GM23338 (cell line): ENCODE data around the gene DMRT2. TPM values are rescaled to one million over a fixed set of nuclear protein-coding genes. Genes with fewer than 3 reads are reported as not detected.
A peak's percentile ranks its signal among the peaks of the same experiment; 100 is the strongest.

Experiments
- ATAC-seq: fragments of 200-7000 bp; cut with Tn5 transposase; 3 replicates; pipeline ENCODE4 v1.9.1; 2020
- DNase-seq: peaks from one replicate; pipeline ENCODE4 v3.0.0-alpha.2; 2015; ENCODE audit warnings: low spot score
- H2AFZ ChIP-seq: fragments of 200-600 bp; sonication (generic); 2 replicates; pipeline ENCODE4 v1.8.0; 2016; ENCODE audit warnings: antibody characterized with exemption, mild to moderate bottlenecking, moderate library complexity
- H3F3A ChIP-seq: fragments of 200-600 bp; sonication (generic); replicated peaks from 2 replicates; pipeline ENCODE4 v1.8.0; 2017; ENCODE audit warnings: antibody characterized with exemption, mixed run types, low read depth
- H3K27ac ChIP-seq: fragments of 200-600 bp; sonication (generic); 2 replicates; pipeline ENCODE4 v1.6.1; 2016; ENCODE audit warnings: low read depth
- H3K27me3 ChIP-seq: fragments of 200-600 bp; sonication (generic); 2 replicates; pipeline ENCODE4 v1.8.0; 2016; ENCODE audit warnings: mild to moderate bottlenecking, mixed run types, moderate library complexity; ENCODE audit not compliant: insufficient read depth
- H3K36me3 ChIP-seq: fragments of 200-600 bp; sonication (generic); 2 replicates; pipeline ENCODE4 v1.8.0; 2016; ENCODE audit warnings: mild to moderate bottlenecking; ENCODE audit not compliant: insufficient read depth
- H3K4me1 ChIP-seq: fragments of 200-600 bp; sonication (generic); 2 replicates; pipeline ENCODE4 v1.8.0; 2016; ENCODE audit warnings: mild to moderate bottlenecking, moderate library complexity; ENCODE audit not compliant: insufficient read depth
- H3K4me2 ChIP-seq: fragments of 200-600 bp; sonication (generic); 2 replicates; pipeline ENCODE4 v1.7.1; 2017; ENCODE audit warnings: mixed run types
- H3K4me3 ChIP-seq: fragments of 200-600 bp; sonication (generic); 2 replicates; pipeline ENCODE4 v1.6.1; 2016; ENCODE audit warnings: mixed run types
- H3K79me2 ChIP-seq: fragments of 200-600 bp; sonication (generic); replicated peaks from 2 replicates; pipeline ENCODE4 v1.8.0; 2017; ENCODE audit warnings: mild to moderate bottlenecking; ENCODE audit not compliant: insufficient read depth
- H3K9me2 ChIP-seq: fragments of 200-600 bp; sonication (generic); 2 replicates; pipeline ENCODE4 v1.8.0; 2017; ENCODE audit not compliant: insufficient read depth
- H4K20me1 ChIP-seq: fragments of 200-600 bp; sonication (generic); replicated peaks from 2 replicates; pipeline ENCODE4 v1.8.0; 2017; ENCODE audit warnings: mild to moderate bottlenecking; ENCODE audit not compliant: insufficient read depth
- H3K27ac Mint-ChIP-seq: 2 replicates; pipeline ENCODE4 v1.8.0; 2020; ENCODE audit warnings: inconsistent platforms, mild to moderate bottlenecking, moderate library complexity, mixed read lengths
- H3K27me3 Mint-ChIP-seq: 3 replicates; pipeline ENCODE4 v1.8.0; 2022; ENCODE audit warnings: low read depth, mild to moderate bottlenecking, moderate library complexity, mixed read lengths, inconsistent platforms; ENCODE audit not compliant: insufficient read depth, poor library complexity
- H3K36me3 Mint-ChIP-seq: 3 replicates; pipeline ENCODE4 v1.8.0; 2021; ENCODE audit warnings: low read depth, mild to moderate bottlenecking, inconsistent platforms, moderate library complexity, mixed read lengths
- H3K4me1 Mint-ChIP-seq: 3 replicates; pipeline ENCODE4 v1.8.0; 2020; ENCODE audit warnings: mild to moderate bottlenecking, inconsistent platforms, mixed read lengths
- H3K4me3 Mint-ChIP-seq: 3 replicates; pipeline ENCODE4 v1.8.0; 2021; ENCODE audit warnings: moderate library complexity, mild to moderate bottlenecking, inconsistent platforms, mixed read lengths
- H3K9me3 Mint-ChIP-seq: 3 replicates; pipeline ENCODE4 v1.8.0; 2020; ENCODE audit warnings: moderate library complexity, mild to moderate bottlenecking, inconsistent platforms, mixed read lengths
- ETS1 ChIP-seq: IDR thresholded peaks from 2 replicates; pipeline ENCODE4 v1.6.1; 2016; ENCODE audit warnings: antibody characterized with exemption
- EZH2 ChIP-seq: fragments of 200-600 bp; sonication (generic); IDR thresholded peaks from one replicate; pipeline ENCODE4 v1.8.0; 2017; ENCODE audit warnings: antibody characterized with exemption, mild to moderate bottlenecking, low read depth; ENCODE audit not compliant: unreplicated experiment
- EZH2phosphoT487 ChIP-seq: fragments of 200-600 bp; sonication (generic); IDR thresholded peaks from one replicate; pipeline ENCODE4 v1.8.1; 2018; ENCODE audit warnings: antibody characterized with exemption; ENCODE audit not compliant: unreplicated experiment
- JUNB ChIP-seq: IDR thresholded peaks from one replicate; pipeline ENCODE4 v1.6.1; 2016; ENCODE audit warnings: antibody characterized with exemption; ENCODE audit not compliant: unreplicated experiment
- REST ChIP-seq: IDR thresholded peaks from one replicate; pipeline ENCODE4 v1.6.1; 2018; ENCODE audit warnings: antibody characterized with exemption; ENCODE audit not compliant: unreplicated experiment
- STAT1 ChIP-seq: IDR thresholded peaks from one replicate; pipeline ENCODE4 v1.6.1; 2016; ENCODE audit warnings: antibody characterized with exemption; ENCODE audit not compliant: unreplicated experiment
- ZNF114 ChIP-seq: fragments of 250-450 bp; sonication (Bioruptor Pico); IDR thresholded peaks from 2 replicates; pipeline ENCODE4 v1.5.0; 2020; ENCODE audit warnings: mild to moderate bottlenecking, moderate library complexity
- ZNF331 ChIP-seq: fragments of 250-450 bp; sonication (Bioruptor Pico); IDR thresholded peaks from 2 replicates; pipeline ENCODE4 v1.5.0; 2020; ENCODE audit warnings: low read depth, mild to moderate bottlenecking, moderate library complexity
- polyA plus RNA-seq: library from polyadenylated mRNA; unstranded; fragments of >200 nt; fragmentation: Nextera tagmentation; extraction: Ambion mirVana; gene quantifications from 2 replicates; pipeline ENCODE4 v1.2.1, GENCODE V29; 2016
- total RNA-seq: library from RNA; depleted of rRNA; stranded (reverse); fragments of >200 nt; shearing (Covaris generic); gene quantifications from 2 replicates; pipeline ENCODE4 v1.2.3, GENCODE V29; 2014
- TF ChIP-seq, protein P1 (sequence below), 2 experiments: fragments of 200-600 bp in 1 of 2; sonication (generic) in 1 of 2; conservative IDR thresholded peaks; 2 replicates each; pipeline versions ENCODE4 v1.5.1 to v1.6.1; 2016 to 2017; ENCODE audit warnings: antibody characterized with exemption in 2 of 2, low read depth in 2 of 2, mild to moderate bottlenecking in 2 of 2, moderate library complexity in 1 of 2

The DMRT2 gene
- total and polyA plus RNA-seq, 2 experiments from 2014 or later, result not detected

DNA sequence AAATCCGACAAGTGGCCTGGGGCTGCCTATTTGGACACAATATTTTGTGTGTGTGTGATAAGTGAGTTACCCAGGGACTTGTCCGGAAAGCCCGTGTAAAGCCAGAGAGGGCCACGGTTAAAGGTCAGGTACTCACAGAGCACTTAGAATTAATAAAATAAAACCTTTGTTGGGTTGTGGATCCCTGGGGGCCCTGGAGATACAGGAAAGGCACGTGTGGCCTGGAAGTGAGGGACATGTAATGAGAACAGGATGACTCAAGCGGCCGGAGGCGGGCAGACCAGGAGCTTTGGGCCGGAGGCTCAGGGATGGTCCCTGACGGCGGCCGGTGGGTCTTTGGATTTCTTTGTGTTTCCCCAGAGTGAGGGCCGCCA, 1.0 kb downstream of the DMRT2 start:
- Mint-ChIP-seq H3K4me3 (peak overlapping the region; percentile 74), H3K27ac (no peak overlapping the region), H3K4me1 (peaks cover 52% of the 10 kb centered on the region), H3K36me3 (no peaks in the 10 kb centered on the region; the same call in 2 of the 3 replicates), H3K9me3 (peaks cover 10% of the 10 kb centered on the region; the same call in 2 of the 3 replicates), H3K27me3 (peaks cover 97% of the 10 kb centered on the region)
- Histone ChIP-seq H3F3A (peaks cover 21% of the 10 kb centered on the region), H3K27me3 (peaks cover 98% of the 10 kb centered on the region), H2AFZ (peak overlapping the region; percentile 43; the same call in 1 of the 2 replicates), H4K20me1 (peaks cover 42% of the 10 kb centered on the region), H3K36me3 (no peaks in the 10 kb centered on the region), H3K4me3 (peak overlapping the region; percentile 56), H3K9me2 (no peaks in the 10 kb centered on the region), H3K27ac (no peak overlapping the region), H3K4me1 (peaks cover 42% of the 10 kb centered on the region), H3K4me2 (peak overlapping the region; percentile 93), H3K79me2 (no peaks in the 10 kb centered on the region)
- no peak for DNase-seq
- TF ChIP-seq EZH2, result peak; percentile 86
- no peak for TF ChIP-seq ZNF331
- peak; percentile 2; the same call in 2 of the 3 replicates for ATAC-seq

DNA sequence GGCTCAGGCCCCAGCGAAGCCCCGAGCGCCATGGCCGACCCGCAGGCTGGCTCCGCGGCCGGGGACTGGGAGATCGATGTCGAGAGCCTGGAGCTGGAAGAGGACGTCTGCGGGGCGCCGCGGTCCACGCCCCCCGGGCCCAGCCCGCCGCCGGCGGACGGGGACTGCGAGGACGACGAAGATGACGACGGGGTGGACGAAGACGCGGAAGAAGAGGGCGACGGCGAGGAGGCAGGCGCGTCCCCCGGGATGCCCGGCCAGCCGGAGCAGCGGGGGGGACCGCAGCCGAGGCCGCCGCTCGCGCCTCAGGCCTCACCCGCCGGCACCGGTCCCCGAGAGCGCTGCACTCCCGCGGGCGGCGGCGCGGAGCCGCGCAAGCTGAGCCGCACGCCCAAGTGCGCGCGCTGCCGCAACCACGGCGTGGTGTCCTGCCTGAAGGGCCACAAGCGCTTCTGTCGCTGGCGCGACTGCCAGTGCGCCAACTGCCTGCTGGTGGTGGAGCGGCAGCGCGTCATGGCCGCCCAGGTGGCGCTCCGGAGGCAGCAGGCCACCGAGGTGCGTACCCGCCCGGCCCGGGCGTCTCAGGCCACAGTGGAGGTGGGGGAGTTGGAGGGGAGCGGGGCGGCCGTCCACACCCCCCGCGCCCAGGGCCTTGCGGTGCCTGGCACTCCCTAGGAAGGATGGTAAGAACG, 1.6 kb downstream of the DMRT2 start:
- Histone ChIP-seq H4K20me1 (peaks cover 36% of the 10 kb centered on the region), H3K79me2 (no peaks in the 10 kb centered on the region), H3K27ac (no peak overlapping the region), H3K4me3 (peak overlapping the region; percentile 56), H3K9me2 (no peaks in the 10 kb centered on the region), H2AFZ (peak overlapping the region; percentile 86), H3K4me2 (peak overlapping the region; percentile 93), H3K4me1 (peaks cover 36% of the 10 kb centered on the region), H3K27me3 (peaks cover 98% of the 10 kb centered on the region), H3F3A (peaks cover 19% of the 10 kb centered on the region), H3K36me3 (no peaks in the 10 kb centered on the region)
- H3K36me3 Mint-ChIP-seq, result no peaks in the 10 kb centered on the region; the same call in 2 of the 3 replicates
- H3K4me3 Mint-ChIP-seq, result peak overlapping the region; percentile 74
- DNase-seq (peak; percentile 68), ATAC-seq (peak; percentile 18)
- no peak overlapping the region for H3K27ac Mint-ChIP-seq
- peaks cover 97% of the 10 kb centered on the region for H3K27me3 Mint-ChIP-seq
- H3K4me1 Mint-ChIP-seq, result peaks cover 52% of the 10 kb centered on the region
- peaks cover 10% of the 10 kb centered on the region; the same call in 2 of the 3 replicates for H3K9me3 Mint-ChIP-seq
- TF ChIP-seq ZNF331 (no peak), EZH2phosphoT487 (peak; percentile 90), ETS1 (no peak), ZNF114 (CRISPR knock-in tag) (no peak), REST (no peak), STAT1 (no peak), JUNB (no peak)
- TF ChIP-seq, protein P1, sequence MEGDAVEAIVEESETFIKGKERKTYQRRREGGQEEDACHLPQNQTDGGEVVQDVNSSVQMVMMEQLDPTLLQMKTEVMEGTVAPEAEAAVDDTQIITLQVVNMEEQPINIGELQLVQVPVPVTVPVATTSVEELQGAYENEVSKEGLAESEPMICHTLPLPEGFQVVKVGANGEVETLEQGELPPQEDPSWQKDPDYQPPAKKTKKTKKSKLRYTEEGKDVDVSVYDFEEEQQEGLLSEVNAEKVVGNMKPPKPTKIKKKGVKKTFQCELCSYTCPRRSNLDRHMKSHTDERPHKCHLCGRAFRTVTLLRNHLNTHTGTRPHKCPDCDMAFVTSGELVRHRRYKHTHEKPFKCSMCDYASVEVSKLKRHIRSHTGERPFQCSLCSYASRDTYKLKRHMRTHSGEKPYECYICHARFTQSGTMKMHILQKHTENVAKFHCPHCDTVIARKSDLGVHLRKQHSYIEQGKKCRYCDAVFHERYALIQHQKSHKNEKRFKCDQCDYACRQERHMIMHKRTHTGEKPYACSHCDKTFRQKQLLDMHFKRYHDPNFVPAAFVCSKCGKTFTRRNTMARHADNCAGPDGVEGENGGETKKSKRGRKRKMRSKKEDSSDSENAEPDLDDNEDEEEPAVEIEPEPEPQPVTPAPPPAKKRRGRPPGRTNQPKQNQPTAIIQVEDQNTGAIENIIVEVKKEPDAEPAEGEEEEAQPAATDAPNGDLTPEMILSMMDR (conservative IDR thresholded peaks at IDR 0.05; ENCODE audit: low read depth in 2 of 2), result peak in 1 of 2 experiments; percentile 36; a peak in 3 of 4 replicates
